RKO (cell line): ENCODE results near the gene PTH2R.
"Not testable (repeated sequence)": the region's sequence is repeated elsewhere in the genome, so short reads cannot be mapped to it uniquely, and the experiment has no call there.

ENCODE experiments used
- DNase-seq: peaks from one replicate; pipeline ENCODE4 v3.0.0-alpha.2; 2016; ENCODE audit warnings: low spot score

PTH2R gene, protein sequence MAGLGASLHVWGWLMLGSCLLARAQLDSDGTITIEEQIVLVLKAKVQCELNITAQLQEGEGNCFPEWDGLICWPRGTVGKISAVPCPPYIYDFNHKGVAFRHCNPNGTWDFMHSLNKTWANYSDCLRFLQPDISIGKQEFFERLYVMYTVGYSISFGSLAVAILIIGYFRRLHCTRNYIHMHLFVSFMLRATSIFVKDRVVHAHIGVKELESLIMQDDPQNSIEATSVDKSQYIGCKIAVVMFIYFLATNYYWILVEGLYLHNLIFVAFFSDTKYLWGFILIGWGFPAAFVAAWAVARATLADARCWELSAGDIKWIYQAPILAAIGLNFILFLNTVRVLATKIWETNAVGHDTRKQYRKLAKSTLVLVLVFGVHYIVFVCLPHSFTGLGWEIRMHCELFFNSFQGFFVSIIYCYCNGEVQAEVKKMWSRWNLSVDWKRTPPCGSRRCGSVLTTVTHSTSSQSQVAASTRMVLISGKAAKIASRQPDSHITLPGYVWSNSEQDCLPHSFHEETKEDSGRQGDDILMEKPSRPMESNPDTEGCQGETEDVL

DNA sequence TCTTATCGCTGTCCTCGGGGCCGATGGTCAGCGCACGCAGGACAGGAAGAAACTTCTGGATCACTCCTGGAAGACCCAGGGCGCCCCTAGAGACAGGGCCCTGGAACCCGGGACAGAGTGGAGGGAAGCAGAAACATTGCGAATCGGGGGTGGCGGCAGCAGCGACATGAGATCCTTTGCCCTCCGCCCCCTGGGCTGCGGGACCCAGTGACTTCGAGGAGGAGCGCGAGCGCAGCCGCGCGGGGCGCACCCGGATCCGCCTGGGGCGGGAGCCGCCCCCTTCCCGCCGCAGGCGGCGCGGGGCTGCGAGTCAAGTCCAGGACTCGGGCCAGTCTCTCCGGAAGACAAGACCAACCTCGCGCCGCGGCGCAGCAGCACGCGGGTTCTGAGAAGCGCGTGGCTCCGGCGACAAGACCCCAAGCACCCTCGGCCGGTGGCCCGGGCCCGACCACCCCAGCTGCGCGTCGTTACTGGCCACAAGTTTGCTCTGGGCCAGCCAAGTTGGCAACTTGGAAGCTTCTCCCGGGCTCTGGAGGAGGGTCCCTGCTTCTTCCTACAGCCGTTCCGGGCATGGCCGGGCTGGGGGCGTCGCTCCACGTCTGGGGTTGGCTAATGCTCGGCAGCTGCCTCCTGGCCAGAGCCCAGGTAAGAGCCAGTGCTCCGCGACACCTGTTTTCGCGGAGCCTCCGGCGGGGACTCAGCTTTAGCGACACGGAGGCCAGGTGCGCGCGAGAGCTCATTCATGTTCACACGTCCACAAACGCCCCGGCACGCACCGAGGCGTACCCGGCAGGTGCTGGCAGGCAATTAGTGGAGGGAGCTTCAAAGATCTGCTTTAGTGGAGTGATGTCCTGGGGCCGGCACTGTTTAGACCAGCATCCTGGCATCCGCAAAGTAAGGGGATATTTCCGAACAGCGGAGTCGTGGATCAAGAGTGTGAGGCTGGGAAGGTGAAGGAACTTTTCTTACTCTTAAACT, at the start of gene PTH2R:
Gene PTH2R (plus strand): TSS at position 319 of the 978 bp plus-strand sequence. CDS start 252 bp downstream, at position 571.
- DNase-seq: no peak

DNA sequence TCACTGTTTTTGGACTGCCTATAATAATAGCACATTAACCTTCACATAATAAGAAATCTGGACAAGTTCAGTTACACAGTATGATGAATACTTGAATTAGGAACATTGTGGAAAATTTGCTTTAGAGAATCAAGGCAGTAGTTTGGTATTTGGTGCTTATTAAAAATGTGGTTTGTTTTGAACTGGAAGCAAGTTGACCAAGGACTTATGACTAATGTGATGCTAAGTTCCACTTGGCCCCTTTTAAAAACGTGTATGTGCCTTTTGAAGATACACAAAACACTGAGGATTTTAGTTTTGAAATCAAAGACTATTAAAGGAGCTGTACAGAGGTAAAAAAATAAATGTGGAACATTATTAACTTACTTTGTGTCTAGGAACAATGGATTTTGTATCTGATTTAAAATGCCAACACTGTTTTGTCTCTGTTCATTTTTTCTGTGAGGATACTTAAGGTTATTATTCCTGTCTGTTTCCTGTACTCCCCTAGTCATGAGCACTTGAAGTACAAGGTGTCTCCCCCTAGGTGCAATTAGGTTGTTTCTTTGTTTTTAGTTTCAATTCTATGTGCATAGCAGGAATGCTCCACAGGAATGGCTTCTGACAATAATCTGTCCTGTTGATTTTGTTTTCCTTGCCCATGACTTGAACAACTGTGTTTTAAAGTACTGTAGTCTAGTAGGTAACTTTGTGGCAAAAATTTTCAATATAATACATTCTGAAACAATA, 49.6 kb upstream of the PTH2R start:
- DNase-seq: no peak

DNA sequence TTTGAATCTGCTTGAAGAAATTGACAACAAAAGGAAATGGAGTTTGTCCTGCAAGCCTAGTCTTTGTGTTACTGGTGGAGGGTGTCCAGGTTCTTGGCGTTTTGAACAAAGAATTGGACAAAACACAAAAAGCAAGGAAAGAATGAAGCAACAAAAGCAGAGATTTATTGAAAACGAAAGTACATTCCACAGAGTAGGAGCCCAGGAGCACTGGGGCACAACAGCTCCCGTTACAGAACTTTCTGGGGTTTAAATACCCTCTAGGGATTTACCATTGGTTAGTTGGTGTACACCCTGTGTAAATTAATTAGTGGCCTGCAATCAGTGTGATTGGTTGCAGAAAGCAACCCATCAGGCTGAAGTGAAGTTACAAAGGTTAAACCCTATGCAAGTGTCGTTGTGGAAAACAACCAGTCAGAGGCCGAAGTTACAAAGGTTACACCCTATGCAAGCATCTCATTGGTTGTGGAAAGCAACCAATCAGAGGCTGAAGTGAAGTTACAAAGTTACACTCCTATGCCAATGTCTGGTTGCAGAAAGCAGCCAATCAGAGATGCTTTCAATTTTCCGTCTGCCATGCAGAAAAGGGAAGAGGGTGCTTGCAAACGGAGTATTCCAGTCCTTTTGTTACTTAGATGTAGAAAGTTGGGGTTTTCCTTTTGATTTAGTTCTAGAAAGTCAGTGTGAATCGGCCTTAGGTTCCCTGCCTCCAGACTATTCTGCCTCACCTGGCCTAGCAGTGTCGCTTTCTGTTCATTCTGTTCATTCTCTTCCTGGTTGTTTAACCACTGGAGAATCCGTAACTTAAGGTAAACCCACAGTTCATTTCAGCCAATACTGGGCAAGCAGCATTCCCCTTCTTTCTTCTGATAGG, 47.6 kb upstream of the PTH2R start:
- no peak for DNase-seq

DNA sequence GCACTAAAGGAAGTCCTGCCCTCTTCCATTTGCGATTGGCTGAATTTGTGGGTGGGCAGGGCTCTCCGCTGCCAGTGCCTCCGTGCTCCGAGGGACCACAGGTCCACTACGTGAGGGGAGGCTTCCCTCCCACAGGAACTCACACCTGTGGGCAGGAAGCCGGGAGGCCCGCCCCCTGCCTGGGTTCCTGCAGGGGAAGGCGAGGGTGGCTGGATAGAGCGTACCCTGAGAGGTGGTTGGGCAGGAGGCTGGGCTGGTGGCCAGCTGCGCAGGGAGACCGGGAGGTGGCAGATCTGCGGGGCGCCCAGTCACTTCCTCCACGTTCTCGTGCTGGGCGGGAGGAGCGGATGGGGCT, 47.0 kb upstream of the PTH2R start:
- DNase-seq: no peak

DNA sequence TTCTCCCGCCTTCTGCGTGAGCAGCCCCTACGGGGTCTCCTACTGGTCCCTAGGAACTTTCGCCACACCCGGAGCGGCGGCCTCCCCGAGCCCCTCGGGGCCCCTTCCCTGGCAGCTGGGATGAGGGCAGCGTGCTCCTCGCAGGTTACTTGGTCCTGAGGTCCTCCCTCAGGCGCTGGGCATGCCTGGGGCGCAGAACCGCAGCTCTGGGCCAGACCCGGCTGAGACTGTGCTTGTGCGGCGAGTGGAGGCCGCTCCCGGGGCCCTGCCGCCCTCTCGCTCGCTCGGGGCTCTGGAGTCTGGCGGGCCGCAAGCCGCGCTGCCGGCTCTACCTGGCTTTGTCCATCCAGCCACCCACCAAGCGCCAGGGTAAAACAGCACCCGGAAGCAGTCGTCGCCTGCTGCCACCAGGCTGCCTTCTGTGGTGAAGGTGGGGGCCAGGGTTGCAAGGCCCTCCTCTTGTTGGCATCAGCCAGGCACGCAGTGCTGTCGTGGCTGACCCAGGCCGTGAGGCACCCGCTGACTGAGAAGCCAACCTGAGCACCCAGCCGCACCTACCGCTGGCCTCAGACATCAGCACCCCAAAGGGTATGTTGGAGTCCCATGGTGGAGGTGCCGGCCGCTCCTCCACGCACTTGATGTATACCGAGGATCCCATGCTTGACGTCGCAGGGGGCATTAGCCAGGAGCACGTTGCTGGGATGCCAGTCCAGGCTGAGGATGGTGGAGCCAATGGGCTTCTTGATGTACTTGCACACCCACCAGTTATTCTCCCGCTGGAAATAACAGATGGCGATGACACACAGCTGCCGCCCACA, 46.1 kb upstream of the PTH2R start:
- no peak for DNase-seq

DNA sequence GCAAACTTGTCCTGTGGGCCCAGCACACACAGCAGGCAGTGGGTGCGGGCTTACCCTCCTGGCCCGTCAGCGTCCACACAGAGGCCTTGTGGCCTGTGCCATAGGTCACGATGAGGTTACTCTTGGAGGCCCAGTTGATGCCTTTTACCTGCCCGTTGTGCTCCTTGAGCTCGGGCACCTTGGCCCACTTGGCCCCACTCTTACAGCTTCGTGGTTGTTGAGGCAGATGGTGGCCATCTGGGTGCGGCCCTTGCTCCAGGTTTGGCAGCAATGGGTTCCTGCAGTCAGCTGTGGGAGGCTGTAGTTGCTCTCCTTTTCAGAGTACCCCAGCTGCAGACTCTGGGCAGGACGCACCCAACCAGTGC, 45.5 kb upstream of the PTH2R start:
- DNase-seq: no peak

DNA sequence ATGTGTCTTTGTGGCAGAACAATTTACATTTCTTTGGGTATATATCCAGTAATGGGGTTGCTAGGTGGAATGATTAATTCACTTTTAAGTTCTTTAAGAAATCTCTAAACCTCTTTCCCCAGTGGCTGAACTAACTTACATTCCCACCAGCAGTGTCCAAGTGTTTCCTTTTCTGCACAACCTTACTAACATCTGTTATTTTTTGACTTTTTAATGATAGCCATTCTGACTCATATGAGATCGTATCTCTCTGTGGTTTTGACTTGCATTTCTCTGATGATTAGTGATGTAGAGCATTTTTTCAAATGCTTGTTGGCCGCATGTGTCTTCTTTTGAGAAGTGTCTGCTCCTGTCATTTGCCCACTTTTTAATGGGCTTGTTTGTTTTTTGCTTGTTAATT, 43.1 kb upstream of the PTH2R start:
- peak; percentile 19 for DNase-seq

DNA sequence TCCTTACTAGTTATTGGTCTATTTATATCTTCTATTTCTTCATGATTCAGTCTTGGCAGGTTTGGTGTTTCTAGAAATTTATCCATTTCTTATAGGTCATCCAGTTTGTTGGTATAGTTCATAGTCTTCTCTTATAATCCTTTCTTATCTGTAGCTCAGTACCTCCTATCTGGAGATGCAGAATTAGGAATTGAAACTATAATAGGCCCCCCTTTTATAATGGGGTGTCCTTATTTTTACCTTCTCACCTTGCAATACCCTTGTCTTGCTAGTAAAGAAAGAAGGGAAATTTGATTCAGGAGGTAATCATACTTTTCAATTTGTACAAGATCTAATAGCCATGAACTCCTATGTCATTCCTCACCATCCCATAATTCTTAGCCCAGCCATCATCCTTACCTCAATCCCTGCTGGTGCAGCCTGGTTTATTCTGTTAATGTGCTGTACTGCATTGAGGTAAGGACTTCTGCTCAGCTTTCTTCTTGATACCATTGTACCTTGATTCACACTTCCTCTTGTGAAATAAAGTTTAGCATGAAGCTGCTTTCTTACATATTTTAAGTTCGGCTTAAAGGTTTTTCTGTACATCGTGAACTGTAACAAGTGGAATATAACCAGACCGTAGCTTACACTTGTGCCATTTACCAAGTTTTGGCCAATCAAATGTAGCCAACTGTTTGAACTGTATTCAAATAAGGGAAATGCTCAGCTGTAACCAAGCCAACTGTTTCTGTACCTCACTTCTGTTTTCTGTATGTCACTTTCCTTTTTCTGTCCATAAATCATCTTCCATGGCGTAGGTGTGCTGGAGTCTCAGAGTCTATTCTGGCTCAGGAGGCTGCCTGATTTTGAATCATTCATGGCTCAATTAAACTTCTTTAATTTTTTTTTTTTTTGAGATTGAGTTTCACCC, 40.1 kb upstream of the PTH2R start:
- DNase-seq: no peak

DNA sequence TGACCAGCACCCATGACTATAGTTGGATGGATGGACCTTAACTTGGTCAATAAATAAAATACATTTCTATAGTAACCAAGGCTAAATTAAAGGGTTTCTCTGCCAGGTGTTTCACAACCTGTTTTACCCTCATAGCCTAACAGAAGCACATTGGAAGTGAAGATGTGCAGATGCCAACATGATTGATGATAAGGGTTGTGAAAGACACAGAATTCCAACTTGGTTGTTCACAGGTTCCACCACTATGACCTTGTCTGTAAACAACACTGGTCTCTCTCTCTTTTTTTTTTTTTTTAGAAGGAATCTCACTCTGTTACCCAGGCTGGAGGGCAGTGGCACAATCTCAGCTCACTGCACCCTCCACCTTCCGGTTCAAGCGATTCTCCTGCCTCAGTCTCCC, 37.5 kb upstream of the PTH2R start:
- no peak for DNase-seq

DNA sequence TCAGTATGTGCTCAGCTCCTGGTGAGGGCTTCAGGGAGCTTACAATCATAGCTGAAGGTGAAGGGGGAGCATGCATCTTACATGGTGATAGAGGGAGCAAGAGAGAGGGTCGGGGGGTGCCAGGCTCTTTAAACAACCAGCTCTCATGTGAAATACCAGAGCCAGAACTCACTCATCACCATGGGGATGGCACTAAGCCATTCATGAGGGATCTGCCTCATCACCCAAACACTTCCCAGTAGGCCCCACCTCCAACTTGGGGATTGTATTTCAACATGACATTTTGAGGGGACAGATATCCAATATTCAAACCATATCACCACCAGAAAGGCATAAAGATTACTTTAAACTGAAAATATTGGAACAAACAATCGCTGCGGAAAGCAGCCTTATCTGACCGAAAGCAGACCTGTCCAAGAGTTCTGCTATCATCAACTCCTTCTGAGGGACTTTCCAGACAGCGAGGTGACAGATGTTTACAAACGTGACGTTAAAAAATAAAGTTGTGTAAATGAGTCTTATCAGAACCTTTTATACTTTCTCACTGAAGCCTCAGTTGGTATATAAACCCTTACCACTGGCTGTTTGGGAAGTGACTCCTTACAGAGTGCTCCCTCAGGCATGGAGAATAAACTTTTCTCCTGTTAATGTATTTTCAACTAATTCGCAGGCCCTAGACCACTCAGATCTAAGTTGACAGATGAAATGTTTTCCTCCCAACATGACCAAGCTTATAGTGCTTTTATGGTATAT, 35.5 kb upstream of the PTH2R start:
- no peak for DNase-seq

DNA sequence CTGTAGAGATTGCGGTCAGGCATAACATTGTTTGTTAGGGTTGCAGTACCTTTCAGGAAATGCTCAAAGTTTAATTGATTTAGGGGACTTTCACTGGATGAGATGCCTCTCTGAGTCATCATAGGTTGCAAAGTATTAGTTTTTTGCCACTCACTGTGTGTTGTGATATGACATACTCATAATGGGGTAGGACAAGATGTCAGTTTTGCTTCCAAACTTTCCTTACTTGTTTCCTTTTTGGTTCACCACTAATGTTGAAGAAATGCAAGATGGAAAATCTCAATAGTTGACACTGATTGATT, 35.0 kb upstream of the PTH2R start:
- DNase-seq: no peak

DNA sequence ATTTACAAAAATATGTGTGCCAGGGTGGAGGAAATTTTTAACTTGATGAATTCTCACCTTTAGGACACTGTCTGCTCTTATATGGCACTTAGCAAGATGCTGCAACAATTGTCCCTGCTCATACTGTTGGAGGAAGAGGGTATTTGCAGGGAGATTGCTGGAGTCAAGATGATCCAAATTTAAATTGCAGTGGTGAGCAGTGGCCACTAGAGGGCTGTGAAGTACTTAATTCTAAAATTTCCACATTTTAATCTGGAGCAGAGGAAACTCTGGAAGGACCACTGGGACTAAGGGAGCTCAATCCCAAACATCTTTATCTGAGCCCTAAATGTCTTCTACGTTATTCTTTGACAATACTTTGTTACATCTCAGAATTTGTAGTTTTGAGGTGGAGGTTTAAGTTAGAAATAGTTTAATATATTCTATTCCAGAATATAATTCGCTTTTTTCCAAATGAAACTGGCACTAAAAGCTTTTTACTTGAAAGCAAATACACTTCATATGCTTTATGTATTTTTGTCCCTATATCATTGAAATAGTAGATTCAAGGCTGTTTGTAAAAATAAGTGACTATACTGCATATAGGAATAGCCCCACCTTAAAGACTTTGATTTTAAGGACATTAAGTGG, 33.0 kb upstream of the PTH2R start:
- DNase-seq: peak; percentile 67

DNA sequence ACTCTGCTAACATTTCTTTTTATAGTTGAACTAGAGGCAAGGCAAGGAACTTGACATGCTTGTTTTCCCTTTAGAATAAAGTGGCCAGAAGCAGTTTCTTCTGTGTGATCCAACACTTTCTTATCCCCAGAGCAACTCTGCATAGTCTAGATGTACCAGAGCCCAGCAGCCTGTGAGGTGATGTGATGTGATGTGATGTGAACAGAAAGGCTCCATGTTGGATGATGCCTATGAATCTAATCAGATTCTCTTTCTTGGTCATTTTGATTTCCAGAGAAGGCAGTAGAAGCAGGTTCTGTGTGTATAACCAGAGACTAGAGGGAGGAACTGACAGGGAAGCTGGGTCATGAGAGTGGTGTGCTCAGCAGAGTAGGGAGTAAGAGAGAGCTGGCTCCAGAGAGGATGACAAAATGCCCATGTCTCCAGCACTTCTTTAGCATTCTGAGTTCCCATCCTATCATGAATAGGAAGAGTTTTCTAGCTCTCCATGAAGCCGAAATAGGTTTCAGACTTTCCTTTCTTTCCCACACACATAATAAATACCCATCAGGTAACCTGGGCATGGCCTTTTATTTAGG, 31.0 kb upstream of the PTH2R start:
- no peak for DNase-seq

DNA sequence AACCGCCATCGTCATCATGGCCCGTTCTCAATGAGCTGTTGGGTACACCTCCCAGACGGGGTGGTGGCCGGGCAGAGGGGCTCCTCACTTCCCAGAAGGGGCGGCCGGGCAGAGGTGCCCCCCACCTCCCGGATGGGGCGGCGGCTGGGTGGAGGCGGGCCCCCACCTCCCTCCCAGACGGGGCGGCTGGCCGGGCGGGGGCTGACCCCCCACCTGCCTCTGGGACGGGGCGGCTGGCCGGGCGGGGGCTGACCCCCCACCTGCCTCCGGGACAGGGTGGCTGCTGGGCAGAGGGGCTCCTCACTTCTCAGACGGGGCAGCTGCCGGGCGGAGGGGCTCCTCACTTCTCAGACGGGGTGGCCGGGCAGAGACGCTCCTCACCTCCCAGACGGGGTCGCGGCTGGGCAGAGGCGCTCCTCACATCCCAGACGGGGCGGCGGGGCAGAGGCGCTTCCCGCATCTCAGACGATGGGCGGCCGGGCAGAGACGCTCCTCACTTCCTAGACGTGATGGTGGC, 29.2 kb upstream of the PTH2R start:
- DNase-seq: not testable (repeated sequence)

DNA sequence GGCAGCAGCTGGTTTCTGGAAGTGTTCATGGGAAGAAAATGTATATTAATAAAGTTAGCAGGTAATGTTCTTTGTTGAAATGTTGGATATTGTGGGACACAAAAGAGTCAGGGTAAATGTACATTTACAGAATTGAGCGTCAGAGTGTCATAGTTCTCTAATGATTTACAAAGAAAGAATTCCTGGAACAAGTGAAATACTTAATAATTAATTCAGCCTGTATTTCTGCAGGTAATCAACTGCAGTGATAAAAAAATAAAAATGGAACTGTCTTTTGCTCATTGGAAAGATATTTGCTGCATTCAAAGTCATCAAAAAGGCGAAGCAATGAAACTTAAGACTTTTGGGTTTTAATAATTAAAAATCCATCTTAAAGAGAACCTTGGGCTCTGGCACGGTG, 27.4 kb upstream of the PTH2R start:
- DNase-seq: no peak

DNA sequence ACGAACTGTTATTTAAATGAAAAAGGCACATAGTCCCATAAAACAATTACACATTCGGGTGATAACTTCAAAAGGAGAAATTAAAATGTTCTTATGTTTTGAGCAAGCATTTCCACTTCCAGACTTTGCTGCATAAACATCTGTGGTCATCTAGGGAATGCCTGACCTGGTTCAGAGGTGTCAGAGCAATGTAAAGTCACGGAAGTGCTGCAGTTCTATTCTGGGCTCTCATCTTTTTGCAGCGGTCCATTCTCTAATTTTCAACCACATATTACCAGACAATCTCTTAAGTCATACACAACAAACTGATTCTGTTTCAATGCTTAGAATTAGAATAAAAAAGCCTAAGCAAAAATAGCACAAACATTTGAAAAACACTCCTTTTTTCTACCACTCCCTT, 22.0 kb upstream of the PTH2R start:
- no peak for DNase-seq

DNA sequence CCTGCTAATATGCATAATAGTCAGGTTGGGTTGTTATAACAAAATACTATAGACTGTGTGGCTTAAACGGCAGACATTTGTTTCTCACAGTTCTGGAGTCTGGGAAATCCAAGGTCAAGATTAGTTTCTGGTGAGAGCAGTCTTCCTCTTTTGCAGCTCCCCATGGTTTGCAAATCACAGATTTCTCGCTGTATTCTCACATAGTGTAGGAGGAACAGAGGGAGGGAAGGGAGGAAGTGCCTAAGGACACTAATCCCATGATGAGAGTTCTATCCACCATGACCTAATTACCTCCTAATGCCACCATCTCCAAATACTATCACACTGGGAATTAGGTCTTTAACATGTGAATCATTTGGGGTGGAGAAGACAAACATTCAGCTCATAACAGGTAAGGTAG, 20.1 kb upstream of the PTH2R start:
- DNase-seq: no peak

DNA sequence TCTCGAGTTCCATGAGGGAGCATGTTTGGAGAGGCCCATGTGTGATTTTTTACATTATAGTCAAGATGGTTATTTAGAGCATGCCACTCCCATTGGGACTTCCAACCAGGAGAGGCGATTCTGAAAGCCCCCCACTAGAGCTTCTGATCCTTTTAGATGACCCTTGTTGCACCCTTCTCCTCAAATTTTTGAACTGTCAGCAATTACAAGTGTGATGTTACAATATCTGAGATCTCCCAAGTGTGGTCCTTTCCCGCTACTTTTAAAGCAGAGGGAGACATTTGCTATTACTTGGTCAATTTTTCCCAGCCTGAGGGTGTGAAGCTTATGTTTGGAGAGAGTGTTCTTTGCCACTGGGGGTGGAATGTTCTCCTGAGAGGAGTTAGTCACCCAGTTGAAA, 16.7 kb upstream of the PTH2R start:
- no peak for DNase-seq
